Gastroesophageal sphincter (tissue), 3 donors: ENCODE measurements around the gene MMP11.

ENCODE experiments used
- CTCF ChIP-seq, 4 experiments: fragments of 200-600 bp in 2 of 4; fragments of 450-650 bp in 2 of 4; sonication (generic) in 1 of 4; IDR thresholded peaks; one replicate each; pipeline ENCODE4 v1.5.1; 2017 to 2019; ENCODE audit warnings: antibody characterized with exemption in 4 of 4, mild to moderate bottlenecking in 2 of 4, moderate library complexity in 2 of 4
- POLR2A ChIP-seq, 2 donors: fragments of 450-650 bp; IDR thresholded peaks; one replicate each; pipeline ENCODE4 v1.6.1; 2017; ENCODE audit warnings: antibody characterized with exemption in 2 of 2, mild to moderate bottlenecking in 2 of 2, moderate library complexity in 1 of 2

- no peak for TF ChIP-seq CTCF (IDR thresholded peaks at IDR 0.05)
- no peak for TF ChIP-seq POLR2A (IDR thresholded peaks at IDR 0.05)
Measured at GRCh38 chr22:23755711-23756110, 16.9 kb upstream of the MMP11 start.
